Trophoblast cell (in vitro differentiated cells and primary cell): ENCODE results near the gene CYP4Z1.

ENCODE experiments used
- DNase-seq, 2 donors: peaks; one replicate each; pipeline ENCODE4 v3.0.0-alpha.2; 2016
- H2AFZ ChIP-seq: 2 replicates; pipeline ENCODE4 v1.6.1; 2013; ENCODE audit warnings: low read length, moderate library complexity, mild to moderate bottlenecking; ENCODE audit not compliant: insufficient read depth, poor library complexity
- H2AK5ac ChIP-seq: 2 replicates; pipeline ENCODE4 v1.6.1; 2013; ENCODE audit warnings: mild to moderate bottlenecking, low read length
- H2BK120ac ChIP-seq: 2 replicates; pipeline ENCODE4 v1.6.1; 2013; ENCODE audit warnings: low read length, mild to moderate bottlenecking, moderate library complexity; ENCODE audit not compliant: insufficient read depth, poor library complexity
- H2BK12ac ChIP-seq: 2 replicates; pipeline ENCODE4 v1.6.1; 2013; ENCODE audit warnings: mild to moderate bottlenecking, low read length, moderate library complexity
- H2BK5ac ChIP-seq: 2 replicates; pipeline ENCODE4 v1.6.1; 2013; ENCODE audit warnings: low read length, low read depth, moderate library complexity, mild to moderate bottlenecking; ENCODE audit not compliant: poor library complexity
- H3K14ac ChIP-seq: 2 replicates; pipeline ENCODE4 v1.6.1; 2013; ENCODE audit warnings: mild to moderate bottlenecking, low read length
- H3K18ac ChIP-seq: 2 replicates; pipeline ENCODE4 v1.6.1; 2013; ENCODE audit warnings: mild to moderate bottlenecking, low read length
- H3K23ac ChIP-seq: 2 replicates; pipeline ENCODE4 v1.6.1; 2013; ENCODE audit warnings: low read length
- H3K27ac ChIP-seq: 2 replicates; pipeline ENCODE4 v1.5.1; 2013; ENCODE audit warnings: low read depth, mild to moderate bottlenecking, inconsistent platforms, low read length, moderate library complexity
- H3K27me3 ChIP-seq: 2 replicates; pipeline ENCODE4 v1.6.1; 2013; ENCODE audit warnings: inconsistent platforms, mild to moderate bottlenecking, low read length, moderate library complexity; ENCODE audit not compliant: insufficient read depth
- H3K36me3 ChIP-seq, 2 experiments: 1 replicate in 1 of 2; 2 replicates in 1 of 2; pipeline ENCODE4 v1.6.1; 2013; ENCODE audit warnings: low read length in 2 of 2, mild to moderate bottlenecking in 2 of 2, moderate library complexity in 1 of 2; ENCODE audit not compliant: insufficient read depth in 2 of 2, control insufficient read depth in 1 of 2
- H3K4ac ChIP-seq: 2 replicates; pipeline ENCODE4 v1.6.1; 2013; ENCODE audit warnings: low read depth, mild to moderate bottlenecking, low read length, moderate library complexity
- H3K4me1 ChIP-seq, 2 experiments: 1 replicate in 1 of 2; 2 replicates in 1 of 2; pipeline ENCODE4 v1.6.1; 2013; ENCODE audit warnings: low read length in 2 of 2, mild to moderate bottlenecking in 2 of 2, moderate library complexity in 1 of 2; ENCODE audit not compliant: insufficient read depth in 2 of 2, control insufficient read depth in 1 of 2
- H3K4me2 ChIP-seq: 2 replicates; pipeline ENCODE4 v1.6.1; 2013; ENCODE audit warnings: inconsistent platforms, mild to moderate bottlenecking, low read length, moderate library complexity
- H3K4me3 ChIP-seq: 2 replicates; pipeline ENCODE4 v1.5.1; 2013; ENCODE audit warnings: mild to moderate bottlenecking, low read depth, low read length, inconsistent platforms
- H3K79me1 ChIP-seq: one replicate; pipeline ENCODE4 v1.6.1; 2013; ENCODE audit warnings: low read length
- H3K79me2 ChIP-seq: 2 replicates; pipeline ENCODE4 v1.6.1; 2013; ENCODE audit warnings: low read length, mild to moderate bottlenecking; ENCODE audit not compliant: control insufficient read depth, insufficient read depth, poor library complexity
- H3K9ac ChIP-seq: 2 replicates; pipeline ENCODE4 v1.6.1; 2013; ENCODE audit warnings: mild to moderate bottlenecking, low read length
- H3K9me3 ChIP-seq: 2 replicates; pipeline ENCODE4 v1.6.1; 2013; ENCODE audit warnings: low read depth, mild to moderate bottlenecking, control low read depth, inconsistent platforms, low read length; ENCODE audit not compliant: insufficient read depth
- H4K12ac ChIP-seq: 2 replicates; pipeline ENCODE4 v1.6.1; 2013; ENCODE audit warnings: low read depth, mild to moderate bottlenecking, low read length, moderate library complexity
- H4K8ac ChIP-seq: 2 replicates; pipeline ENCODE4 v1.6.1; 2013; ENCODE audit warnings: low read depth, mild to moderate bottlenecking, low read length, moderate library complexity
- H4K91ac ChIP-seq: one replicate; pipeline ENCODE4 v1.6.1; 2013; ENCODE audit warnings: low read depth, mild to moderate bottlenecking, low read length, moderate library complexity
- WGBS: extraction: QIAGEN DNeasy Blood & Tissue Kit; methylation state at CpG from one replicate; pipeline ENCODE4 v1.1.7; 2013; ENCODE audit warnings: missing lambda C conversion rate; ENCODE audit not compliant: insufficient read length, insufficient coverage; ENCODE audit errors: extremely low coverage; 5-methylcytosine and 5-hydroxymethylcytosine counted together

The CYP4Z1 gene

DNA sequence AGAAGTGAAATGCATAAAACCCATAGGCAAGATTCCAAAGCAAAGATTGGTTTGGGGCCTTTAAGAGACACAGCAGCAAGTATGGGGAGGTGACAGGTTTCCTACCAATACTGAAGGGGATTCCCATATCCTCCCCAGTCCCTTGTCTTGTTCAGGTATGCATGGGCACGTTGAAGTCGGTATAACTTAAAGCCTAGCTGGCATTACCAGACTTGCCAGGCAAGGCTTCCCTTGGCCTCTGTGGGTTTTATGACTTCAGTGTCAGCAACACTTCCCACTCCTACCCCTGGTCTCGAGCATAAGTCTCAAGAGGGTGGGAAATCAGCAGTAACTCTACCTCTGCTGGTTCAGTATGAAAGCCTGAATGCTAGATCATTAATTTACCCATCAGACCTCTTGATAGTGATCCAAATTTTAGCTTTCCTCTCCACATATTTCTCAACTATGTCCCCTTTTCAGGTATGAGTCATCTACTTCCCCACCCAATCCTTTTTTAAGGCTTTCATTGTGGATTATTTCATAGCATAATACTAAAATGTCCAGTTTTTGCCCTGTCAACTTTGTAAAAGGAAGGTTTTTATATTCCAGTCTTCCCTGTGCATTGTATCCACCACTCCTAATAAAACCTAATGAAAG, 36.7 kb upstream of the CYP4Z1 start:
- H3K4ac ChIP-seq, result no peak overlapping the region
- H3K79me1 ChIP-seq, result no peaks in the 10 kb centered on the region
- H3K36me3 ChIP-seq, result no peaks in the 10 kb centered on the region
- H2AK5ac ChIP-seq, result no peak overlapping the region
- H3K14ac ChIP-seq, result no peak overlapping the region
- no peaks in the 10 kb centered on the region for H3K4me1 ChIP-seq
- no peak overlapping the region for H2BK12ac ChIP-seq
- DNase-seq, result no peak
- H3K4me2 ChIP-seq, result no peak overlapping the region
- no peak overlapping the region for H4K12ac ChIP-seq
- H3K9me3 ChIP-seq, result no peaks in the 10 kb centered on the region
- H3K9ac ChIP-seq, result no peak overlapping the region
- H3K18ac ChIP-seq, result no peak overlapping the region
- H3K23ac ChIP-seq, result no peak overlapping the region
- WGBS, result no CpG with 5 or more reads among the region's 3 CpGs
- H4K8ac ChIP-seq, result no peak overlapping the region
- H3K27me3 ChIP-seq, result no peaks in the 10 kb centered on the region
- no peaks in the 10 kb centered on the region for H3K79me2 ChIP-seq
- H2BK5ac ChIP-seq, result no peak overlapping the region
- H3K4me3 ChIP-seq, result no peak overlapping the region
- H2AFZ ChIP-seq, result no peak overlapping the region
- no peak overlapping the region for H2BK120ac ChIP-seq
- H3K27ac ChIP-seq, result no peak overlapping the region
- H4K91ac ChIP-seq, result no peak overlapping the region

- Histone ChIP-seq H3K79me1 (no peaks in the 10 kb centered on the region), H3K4me2 (no peak overlapping the region), H4K8ac (no peak overlapping the region), H3K4ac (no peak overlapping the region), H2BK120ac (no peak overlapping the region), H3K36me3 (no peaks in the 10 kb centered on the region), H2AFZ (no peak overlapping the region), H4K91ac (no peak overlapping the region), H3K4me3 (no peak overlapping the region), H3K18ac (no peak overlapping the region), H3K79me2 (no peaks in the 10 kb centered on the region), H2BK5ac (no peak overlapping the region), H2AK5ac (no peak overlapping the region), H3K14ac (no peak overlapping the region), H4K12ac (no peak overlapping the region), H3K27ac (no peak overlapping the region), H2BK12ac (no peak overlapping the region), H3K23ac (no peak overlapping the region), H3K4me1 (no peaks in the 10 kb centered on the region), H3K27me3 (no peaks in the 10 kb centered on the region), H3K9me3 (no peaks in the 10 kb centered on the region), H3K9ac (no peak overlapping the region)
- DNase-seq, result no peak
- no CpG with 5 or more reads among the region's 3 CpGs for WGBS
These were observed 36.0 kb upstream of the CYP4Z1 start for GRCh38 chr1:47031059-47031458.

- H2BK12ac ChIP-seq, result no peak overlapping the region
- no peaks in the 10 kb centered on the region for H3K79me2 ChIP-seq
These were observed 35.4 kb upstream of the CYP4Z1 start for GRCh38 chr1:47031585-47031984.

DNA sequence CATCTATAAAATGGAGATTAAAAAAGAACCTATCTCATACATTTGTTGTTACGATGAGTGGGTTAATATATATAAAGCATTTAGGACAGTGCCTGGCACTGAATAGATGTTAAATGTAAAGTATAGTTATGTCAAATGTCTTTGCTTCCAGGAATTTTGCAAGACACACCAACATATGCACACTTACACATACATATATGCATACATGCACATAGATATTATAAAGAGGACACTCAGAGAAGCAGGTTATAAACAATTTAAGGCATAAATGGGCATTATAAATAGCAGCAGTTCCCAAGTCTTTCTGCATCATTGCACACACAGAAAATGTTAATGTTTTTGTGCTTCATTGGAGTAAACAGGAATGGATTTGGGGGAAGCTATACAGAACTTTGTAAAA, 30.3 kb upstream of the CYP4Z1 start:
- H3K27ac ChIP-seq, result no peak overlapping the region
- H2BK120ac ChIP-seq, result no peak overlapping the region
- H3K9ac ChIP-seq, result no peak overlapping the region
- H4K8ac ChIP-seq, result no peak overlapping the region
- H3K36me3 ChIP-seq, result no peaks in the 10 kb centered on the region
- H4K91ac ChIP-seq, result no peak overlapping the region
- no peaks in the 10 kb centered on the region for H3K27me3 ChIP-seq
- no peak for DNase-seq
- H3K4me3 ChIP-seq, result no peak overlapping the region
- H3K9me3 ChIP-seq, result no peaks in the 10 kb centered on the region
- no peak overlapping the region for H3K23ac ChIP-seq
- no CpG with 5 or more reads among the region's 1 CpG for WGBS
- no peaks in the 10 kb centered on the region for H3K79me2 ChIP-seq
- H3K18ac ChIP-seq, result no peak overlapping the region
- no peak overlapping the region for H3K4ac ChIP-seq
- H4K12ac ChIP-seq, result no peak overlapping the region
- no peak overlapping the region for H2AK5ac ChIP-seq
- H3K79me1 ChIP-seq, result no peaks in the 10 kb centered on the region
- no peak overlapping the region for H3K4me2 ChIP-seq
- H3K4me1 ChIP-seq, result no peaks in the 10 kb centered on the region
- no peak overlapping the region for H2BK5ac ChIP-seq
- no peak overlapping the region for H2BK12ac ChIP-seq
- H3K14ac ChIP-seq, result no peak overlapping the region
- H2AFZ ChIP-seq, result no peak overlapping the region

More at GRCh38 chr1:47031585-47031984, 35.4 kb upstream of the CYP4Z1 start:
- Histone ChIP-seq H3K9me3 (no peaks in the 10 kb centered on the region), H2BK120ac (no peak overlapping the region), H4K8ac (no peak overlapping the region), H2BK5ac (no peak overlapping the region), H4K91ac (no peak overlapping the region), H3K4me1 (no peaks in the 10 kb centered on the region), H3K14ac (no peak overlapping the region), H3K79me1 (no peaks in the 10 kb centered on the region), H3K4ac (no peak overlapping the region), H2AFZ (no peak overlapping the region), H3K27ac (no peak overlapping the region), H3K36me3 (no peaks in the 10 kb centered on the region), H4K12ac (no peak overlapping the region), H3K23ac (no peak overlapping the region), H3K4me3 (no peak overlapping the region), H3K18ac (no peak overlapping the region), H3K27me3 (no peaks in the 10 kb centered on the region), H2AK5ac (no peak overlapping the region), H3K9ac (no peak overlapping the region), H3K4me2 (no peak overlapping the region)
- DNase-seq, result no peak
- no CpG with 5 or more reads among the region's 3 CpGs for WGBS
